GM06990 (cell line): ENCODE results near the gene CAPN14.

ENCODE experiments used
- DNase-seq: peaks from one replicate; pipeline ENCODE4 v3.0.0-alpha.2; 2011; ENCODE audit not compliant: insufficient read length; ENCODE audit errors: extremely low read depth
- H3K27me3 ChIP-seq: replicated peaks from 2 replicates; pipeline ENCODE4 v1.6.0; 2011; ENCODE audit warnings: low read length; ENCODE audit not compliant: control insufficient read depth, insufficient read depth
- H3K36me3 ChIP-seq: 2 replicates; pipeline ENCODE4 v1.5.1; 2011; ENCODE audit warnings: low read length; ENCODE audit not compliant: control insufficient read depth, insufficient read depth
- H3K4me3 ChIP-seq: replicated peaks from 2 replicates; pipeline ENCODE4 v1.5.1; 2011; ENCODE audit warnings: low read depth, mild to moderate bottlenecking, control low read depth, low read length
- CTCF ChIP-seq: IDR thresholded peaks from 2 replicates; pipeline ENCODE4 v1.5.1; 2011; ENCODE audit warnings: low read length, control low read depth, mild to moderate bottlenecking, inconsistent platforms; ENCODE audit not compliant: insufficient read depth, poor library complexity, severe bottlenecking

CAPN14 gene

GRCh38 chr2:31232586-31232985 lies 15.3 kb upstream of the CAPN14 start:
- no peak for DNase-seq
- TF ChIP-seq CTCF = no peak
- Histone ChIP-seq H3K36me3 (no peaks in the 10 kb centered on the region), H3K4me3 (no peak overlapping the region), H3K27me3 (no peaks in the 10 kb centered on the region; the same call in 1 of the 2 replicates)

- Histone ChIP-seq H3K4me3 (no peak overlapping the region), H3K27me3 (no peaks in the 10 kb centered on the region; the same call in 1 of the 2 replicates), H3K36me3 (no peaks in the 10 kb centered on the region)
- no peak for DNase-seq
- TF ChIP-seq CTCF = no peak
Measured at GRCh38 chr2:31231571-31232302, 14.4 kb upstream of the CAPN14 start.

GRCh38 chr2:31230751-31231150 lies 13.4 kb upstream of the CAPN14 start:
- DNase-seq = no peak
- no peaks in the 10 kb centered on the region for H3K36me3 ChIP-seq
- H3K4me3 ChIP-seq = no peak overlapping the region
- no peaks in the 10 kb centered on the region; the same call in 1 of the 2 replicates for H3K27me3 ChIP-seq
- TF ChIP-seq CTCF = no peak

- no peak for TF ChIP-seq CTCF
- no peak for DNase-seq
- Histone ChIP-seq H3K27me3 (no peaks in the 10 kb centered on the region; the same call in 1 of the 2 replicates), H3K4me3 (no peak overlapping the region), H3K36me3 (no peaks in the 10 kb centered on the region)
Measured at GRCh38 chr2:31228717-31229116, 11.4 kb upstream of the CAPN14 start.

- Histone ChIP-seq H3K36me3 (no peaks in the 10 kb centered on the region), H3K27me3 (no peaks in the 10 kb centered on the region; the same call in 1 of the 2 replicates), H3K4me3 (no peak overlapping the region)
- no peak for TF ChIP-seq CTCF
- no peak for DNase-seq
Measured at GRCh38 chr2:31227711-31228125, 10.4 kb upstream of the CAPN14 start.
